Upper lobe of left lung (tissue), 6 donors: Measurements from ENCODE around the gene DISP3. TPM values are rescaled to one million over a fixed set of nuclear protein-coding genes. Genes with fewer than 3 reads are reported as not detected.

ENCODE experiments used
- ATAC-seq, 2 donors: fragments of 200-7000 bp; cut with Tn5 transposase; one replicate each; pipeline ENCODE4 v1.9.1; 2022; ENCODE audit warnings: mild to moderate bottlenecking in 2 of 2, moderate library complexity in 2 of 2; ENCODE audit not compliant: low FRiP score in 2 of 2
- DNase-seq, 2 donors: peaks; one replicate each; pipeline ENCODE4 v3.0.0-alpha.2; 2019 to 2020
- H3K27ac ChIP-seq, 4 donors: fragments of 200-600 bp; sonication (generic); one replicate each; pipeline ENCODE4 v1.5.1; 2016 to 2019
- H3K27me3 ChIP-seq, 4 donors: fragments of 200-600 bp; sonication (generic); one replicate each; pipeline ENCODE4 v1.5.1; 2017 to 2019
- H3K36me3 ChIP-seq, 4 donors: fragments of 200-600 bp; sonication (generic); one replicate each; pipeline ENCODE4 v1.5.1; 2016 to 2019
- H3K4me1 ChIP-seq, 4 donors: fragments of 200-600 bp; sonication (generic); one replicate each; pipeline ENCODE4 v1.5.1; 2018 to 2019
- H3K4me3 ChIP-seq, 4 donors: fragments of 200-600 bp; sonication (generic); one replicate each; pipeline ENCODE4 v1.5.1; 2017 to 2019; ENCODE audit warnings: mild to moderate bottlenecking in 2 of 4, moderate library complexity in 1 of 4
- H3K9me3 ChIP-seq, 4 donors: fragments of 200-600 bp; sonication (generic); one replicate each; pipeline ENCODE4 v1.5.1; 2018 to 2019
- EP300 ChIP-seq, 4 donors: sonication (generic); formaldehyde crosslinking; IDR thresholded peaks; one replicate each; pipeline ENCODE4 v1.5.1; 2017; ENCODE audit warnings: antibody characterized with exemption in 4 of 4, control low read depth in 2 of 4
- POLR2A ChIP-seq, 4 donors: fragments of 450-650 bp; IDR thresholded peaks; one replicate each; pipeline ENCODE4 v1.5.1; 2016 to 2017; ENCODE audit warnings: antibody characterized with exemption in 4 of 4, mild to moderate bottlenecking in 2 of 4
- POLR2AphosphoS5 ChIP-seq, 2 donors: sonication (generic); formaldehyde crosslinking; IDR thresholded peaks; one replicate each; pipeline ENCODE4 v1.5.1; 2017; ENCODE audit warnings: antibody characterized with exemption in 2 of 2
- WGBS, 2 donors: methylation state at CpG; one replicate each; pipeline ENCODE4 v1.1.5; 2017 to 2018; 5-methylcytosine and 5-hydroxymethylcytosine counted together
- total RNA-seq, 6 donors: library from RNA; depleted of rRNA in 4 of 6; stranded (reverse); fragments of >200 nt in 4 of 6; gene quantifications; one replicate each; pipeline versions ENCODE4 v1.1.0 to v1.2.1, GENCODE V29; 2016 to 2021
- TF ChIP-seq, protein P1 (sequence below), 6 experiments: fragments of 450-650 bp in 4 of 6; fragments of 200-600 bp in 2 of 6; sonication (generic) in 2 of 6; IDR thresholded peaks; one replicate each; pipeline ENCODE4 v1.5.1; 2016 to 2019; ENCODE audit warnings: antibody characterized with exemption in 6 of 6
- donor health status: DM: no; HTN: no; CAD: no; lungs with moderate emphysema.
- donor health status: DM: no; HTN: yes; CAD: no; lungs with severe emphysema.

DISP3 gene
- total RNA-seq, 6 donors from 2014 or later: 0.07 to 0.79 (median 0.09) TPM; not detected in 3

DNA sequence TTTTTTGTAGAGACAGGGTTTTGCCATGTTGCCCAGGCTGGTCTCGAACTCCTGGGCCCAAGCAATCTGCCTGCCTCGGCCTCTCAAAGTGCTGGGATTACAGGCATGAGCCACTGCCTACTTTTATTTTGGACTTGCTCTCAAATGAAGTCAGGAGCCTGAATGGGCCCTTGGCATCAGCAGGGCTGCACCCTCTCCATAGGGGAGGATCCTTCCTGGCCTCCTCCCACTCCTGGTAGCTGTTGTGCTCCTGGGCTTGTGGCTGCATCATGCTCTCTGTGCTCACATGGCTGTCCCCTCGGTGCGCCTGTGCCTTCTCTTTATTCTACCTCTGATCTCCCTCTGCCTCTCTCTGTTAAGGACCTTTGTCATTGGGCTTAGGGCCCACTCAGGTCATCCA, 46.4 kb upstream of the DISP3 start:
- ATAC-seq (no peak), DNase-seq (no peak)
- TF ChIP-seq, protein P1, sequence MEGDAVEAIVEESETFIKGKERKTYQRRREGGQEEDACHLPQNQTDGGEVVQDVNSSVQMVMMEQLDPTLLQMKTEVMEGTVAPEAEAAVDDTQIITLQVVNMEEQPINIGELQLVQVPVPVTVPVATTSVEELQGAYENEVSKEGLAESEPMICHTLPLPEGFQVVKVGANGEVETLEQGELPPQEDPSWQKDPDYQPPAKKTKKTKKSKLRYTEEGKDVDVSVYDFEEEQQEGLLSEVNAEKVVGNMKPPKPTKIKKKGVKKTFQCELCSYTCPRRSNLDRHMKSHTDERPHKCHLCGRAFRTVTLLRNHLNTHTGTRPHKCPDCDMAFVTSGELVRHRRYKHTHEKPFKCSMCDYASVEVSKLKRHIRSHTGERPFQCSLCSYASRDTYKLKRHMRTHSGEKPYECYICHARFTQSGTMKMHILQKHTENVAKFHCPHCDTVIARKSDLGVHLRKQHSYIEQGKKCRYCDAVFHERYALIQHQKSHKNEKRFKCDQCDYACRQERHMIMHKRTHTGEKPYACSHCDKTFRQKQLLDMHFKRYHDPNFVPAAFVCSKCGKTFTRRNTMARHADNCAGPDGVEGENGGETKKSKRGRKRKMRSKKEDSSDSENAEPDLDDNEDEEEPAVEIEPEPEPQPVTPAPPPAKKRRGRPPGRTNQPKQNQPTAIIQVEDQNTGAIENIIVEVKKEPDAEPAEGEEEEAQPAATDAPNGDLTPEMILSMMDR (IDR thresholded peaks at IDR 0.05): no peak
- TF ChIP-seq POLR2A (IDR thresholded peaks at IDR 0.05) (no peak), EP300 (IDR thresholded peaks at IDR 0.05) (no peak), POLR2AphosphoS5 (IDR thresholded peaks at IDR 0.05) (no peak)
- H3K9me3 ChIP-seq: no peaks in the 10 kb centered on the region
- WGBS, 2 donors: 73 to 85% methylated on average over 4 of the region's 4 CpGs
- H3K27me3 ChIP-seq: no peaks in the 10 kb centered on the region
- H3K36me3 ChIP-seq: no peaks in the 10 kb centered on the region
- no peaks in the 10 kb centered on the region for H3K4me1 ChIP-seq
- H3K27ac ChIP-seq: no peak overlapping the region
- no peak overlapping the region for H3K4me3 ChIP-seq

GRCh38 chr1:11434501-11434900, 44.5 kb upstream of the DISP3 start:
- TF ChIP-seq POLR2AphosphoS5 (IDR thresholded peaks at IDR 0.05) (no peak), POLR2A (IDR thresholded peaks at IDR 0.05) (no peak), EP300 (IDR thresholded peaks at IDR 0.05) (no peak)
- TF ChIP-seq, protein P1 (IDR thresholded peaks at IDR 0.05): no peak
- Histone ChIP-seq H3K4me3 (no peak overlapping the region), H3K27me3 (no peaks in the 10 kb centered on the region), H3K9me3 (no peaks in the 10 kb centered on the region), H3K27ac (no peak overlapping the region), H3K36me3 (no peaks in the 10 kb centered on the region), H3K4me1 (no peaks in the 10 kb centered on the region)
- ATAC-seq (no peak), DNase-seq (no peak)
- 77% methylated on average over 5 of the region's 5 CpGs; no CpG with 5 or more reads in 1 of the 2 donors for WGBS, 2 donors

GRCh38 chr1:11434926-11435325, 44.0 kb upstream of the DISP3 start:
- Histone ChIP-seq H3K4me3 (no peak overlapping the region), H3K4me1 (no peaks in the 10 kb centered on the region), H3K9me3 (no peaks in the 10 kb centered on the region), H3K36me3 (no peaks in the 10 kb centered on the region), H3K27ac (no peak overlapping the region), H3K27me3 (no peaks in the 10 kb centered on the region)
- TF ChIP-seq POLR2A (IDR thresholded peaks at IDR 0.05) (no peak), EP300 (IDR thresholded peaks at IDR 0.05) (no peak), POLR2AphosphoS5 (IDR thresholded peaks at IDR 0.05) (no peak)
- TF ChIP-seq, protein P1 (IDR thresholded peaks at IDR 0.05): no peak
- ATAC-seq (no peak), DNase-seq (peak in 1 of 2 donors; percentile 46)
- WGBS, 2 donors: 86 to 91% methylated on average over 6 to 11 of the region's 11 CpGs

DNA sequence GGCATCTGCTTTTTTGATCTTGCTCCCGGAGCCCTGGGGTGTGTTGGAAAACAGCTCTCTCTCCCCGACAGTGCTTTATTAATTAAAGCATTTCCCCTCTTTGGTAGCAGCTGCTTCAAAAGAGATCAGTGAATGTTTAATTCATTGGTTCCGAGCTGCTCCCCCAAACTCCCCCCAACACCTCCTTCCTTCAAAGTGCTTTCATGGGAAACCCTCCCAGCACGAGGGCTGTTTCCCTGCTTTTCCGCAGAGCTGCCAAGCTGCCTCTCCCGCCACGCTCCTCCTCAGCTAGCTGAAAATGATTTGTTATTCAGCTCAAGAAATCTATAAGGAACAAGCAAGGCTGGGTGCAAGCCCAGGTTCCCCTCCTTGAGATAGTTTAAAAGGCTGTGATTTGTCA, 40.0 kb upstream of the DISP3 start:
- TF ChIP-seq, protein P1 (IDR thresholded peaks at IDR 0.05): no peak
- TF ChIP-seq POLR2A (IDR thresholded peaks at IDR 0.05) (no peak), EP300 (IDR thresholded peaks at IDR 0.05) (no peak), POLR2AphosphoS5 (IDR thresholded peaks at IDR 0.05) (no peak)
- no peaks in the 10 kb centered on the region for H3K36me3 ChIP-seq
- no peaks in the 10 kb centered on the region for H3K4me1 ChIP-seq
- no peak overlapping the region for H3K27ac ChIP-seq
- no peaks in the 10 kb centered on the region for H3K27me3 ChIP-seq
- no peaks in the 10 kb centered on the region for H3K9me3 ChIP-seq
- 47 to 50% methylated on average over 6 to 7 of the region's 7 CpGs for WGBS, 2 donors
- no peak overlapping the region for H3K4me3 ChIP-seq
- DNase-seq (no peak), ATAC-seq (no peak)

GRCh38 chr1:11441211-11441952, 37.6 kb upstream of the DISP3 start:
- WGBS, 2 donors: 55 to 59% methylated on average over 11 of the region's 11 CpGs

More at GRCh38 chr1:11441211-11441952, 37.6 kb upstream of the DISP3 start:
- Histone ChIP-seq H3K27ac (no peak overlapping the region), H3K27me3 (no peaks in the 10 kb centered on the region), H3K4me1 (no peaks in the 10 kb centered on the region), H3K4me3 (no peak overlapping the region), H3K9me3 (no peaks in the 10 kb centered on the region), H3K36me3 (no peaks in the 10 kb centered on the region)
- DNase-seq (no peak), ATAC-seq (no peak)
- TF ChIP-seq POLR2AphosphoS5 (IDR thresholded peaks at IDR 0.05): no peak
- TF ChIP-seq POLR2A (IDR thresholded peaks at IDR 0.05): no peak
- TF ChIP-seq EP300 (IDR thresholded peaks at IDR 0.05): no peak
- TF ChIP-seq, protein P1 (IDR thresholded peaks at IDR 0.05): no peak
